Measurements from ENCODE around the gene C11orf21. TPM values are rescaled to one million over a fixed set of nuclear protein-coding genes. Genes with fewer than 3 reads are reported as not detected.

C11orf21 gene
- total RNA-seq, 2 experiments from 2014 or later = 3.5 to 4.2 TPM

DNA sequence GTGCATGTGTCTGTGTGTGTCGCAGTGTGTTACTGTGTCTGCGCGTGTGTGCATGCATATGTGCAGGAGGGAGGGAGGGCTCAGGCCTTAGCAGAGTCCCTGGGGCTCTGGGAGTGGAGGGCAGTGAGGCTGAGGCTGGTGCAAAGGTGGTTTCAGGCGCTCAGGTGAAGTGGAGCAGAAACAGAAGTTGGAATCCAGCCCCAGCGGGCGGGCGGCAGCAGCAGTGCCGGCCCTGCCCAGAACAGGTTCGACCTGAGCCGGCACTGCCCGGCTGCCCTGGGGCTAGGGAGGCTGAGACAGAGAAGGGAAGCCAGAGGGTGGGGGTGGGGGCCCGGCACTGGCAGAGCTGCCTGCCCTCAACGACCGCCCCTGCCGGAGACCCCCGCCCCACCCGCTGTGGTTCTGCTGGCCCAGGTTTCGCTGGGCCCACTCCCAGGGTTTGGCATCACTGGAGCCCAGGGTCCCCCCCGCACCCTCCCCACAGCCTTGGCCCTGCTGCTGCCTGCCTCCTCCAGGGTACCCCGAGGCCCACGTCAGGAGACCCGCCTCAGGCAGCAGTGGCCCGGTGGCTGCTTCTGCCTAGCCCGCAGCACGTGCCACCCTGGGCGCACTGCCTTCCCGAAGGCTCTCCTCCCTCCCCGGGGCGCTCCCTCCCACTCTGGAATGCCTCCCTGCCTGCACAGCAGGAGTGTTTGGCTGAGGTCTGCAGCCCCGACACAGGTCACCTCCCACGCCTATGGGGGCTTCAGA, 44.6 kb downstream of the C11orf21 start:
- ChIA-PET POLR2A (interaction anchor here (0.6 kb wide), 1 partner anchor 33 kb away, joined by 3 read pairs; no protein-coding TSS in a partner anchor), CTCF (no interaction called here)

DNA sequence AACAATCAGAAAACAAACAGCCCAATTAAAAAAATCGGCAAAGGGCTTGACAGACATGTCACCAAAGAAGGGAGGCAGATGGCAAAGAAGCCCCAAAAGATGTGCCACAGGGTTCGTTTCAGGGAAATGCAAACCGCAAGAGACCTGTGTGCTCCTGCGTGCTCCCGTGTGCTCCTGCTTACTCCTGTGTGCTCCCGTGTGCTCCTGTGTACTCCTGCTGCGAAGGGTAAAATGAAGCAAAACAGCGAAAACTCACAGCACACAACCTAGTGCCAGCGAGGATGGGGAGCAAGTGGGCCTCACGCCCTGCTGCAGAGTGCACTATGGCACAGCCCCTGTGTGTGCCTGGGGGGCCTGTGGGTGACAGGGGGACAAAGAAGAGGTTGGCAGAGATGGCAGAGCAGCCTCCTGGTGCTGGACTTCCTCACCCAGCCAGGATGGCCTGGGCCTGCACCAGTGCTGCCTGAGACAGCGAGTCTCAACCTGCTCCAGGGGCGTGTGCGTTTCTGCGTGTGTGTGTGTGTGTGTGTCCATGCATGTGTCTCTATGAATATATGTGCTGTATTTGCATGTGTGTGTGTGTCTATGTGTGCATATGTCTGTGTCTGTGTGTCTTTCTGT, 45.3 kb downstream of the C11orf21 start:
- POLR2A ChIA-PET = no interaction called here
- CTCF ChIA-PET = no interaction called here

- POLR2A ChIA-PET = no interaction called here
Measured at GRCh38 chr11:2252018-2252417, 49.7 kb downstream of the C11orf21 start.

GRCh38 chr11:2251138-2251537, 50.6 kb downstream of the C11orf21 start:
- ChIA-PET POLR2A (no interaction called here), CTCF (interaction anchor here (0.6 kb wide), 1 partner anchor 1441 kb away, joined by 3 read pairs; no protein-coding TSS in a partner anchor)

More at GRCh38 chr11:2252018-2252417, 49.7 kb downstream of the C11orf21 start:
- CTCF ChIA-PET = no interaction called here

GRCh38 chr11:2250485-2250884, 51.2 kb downstream of the C11orf21 start:
- CTCF ChIA-PET = no interaction called here
- POLR2A ChIA-PET = no interaction called here

GRCh38 chr11:2250041-2250440, 51.7 kb downstream of the C11orf21 start:
- ChIA-PET CTCF (no interaction called here), POLR2A (no interaction called here)

DNA sequence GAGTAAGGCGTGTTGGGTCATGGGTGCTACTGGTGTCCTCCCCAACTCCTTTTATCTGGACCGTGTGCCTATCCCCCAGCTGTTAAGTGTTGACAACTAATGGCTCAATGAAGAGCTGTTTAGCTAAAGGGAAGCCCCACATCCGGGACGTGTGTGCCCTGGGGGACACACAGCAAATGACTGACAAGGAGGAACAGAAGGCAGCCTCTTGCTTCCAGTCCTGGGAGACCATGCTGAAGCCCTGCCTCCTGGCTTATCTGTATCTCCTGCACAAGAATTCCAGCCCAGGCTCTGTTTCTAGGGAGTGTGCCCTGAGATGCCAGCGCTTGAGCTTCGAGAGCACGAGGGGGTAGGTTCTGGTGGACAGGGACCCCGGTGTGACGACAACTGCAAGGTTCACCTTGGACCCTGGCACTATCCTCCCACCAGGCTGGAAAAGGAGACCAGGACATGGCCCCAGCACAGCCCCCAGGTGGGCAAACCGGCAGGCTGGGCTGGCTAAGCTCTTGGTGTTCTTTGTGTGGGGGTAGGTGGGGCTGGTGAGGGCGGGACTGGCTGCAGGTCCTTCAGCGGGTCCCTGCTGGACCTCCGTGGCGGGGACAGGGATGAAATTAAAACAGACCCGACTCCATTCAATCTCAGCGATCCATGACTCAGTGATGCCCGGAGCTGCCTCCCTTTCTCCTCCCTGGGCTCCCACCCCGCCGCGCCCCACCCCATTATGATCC, 52.4 kb downstream of the C11orf21 start:
- POLR2A ChIA-PET = no interaction called here
- CTCF ChIA-PET = no interaction called here

GRCh38 chr11:2248762-2249161, 53.0 kb downstream of the C11orf21 start:
- CTCF ChIA-PET = no interaction called here

GRCh38 chr11:2248242-2248641, 53.5 kb downstream of the C11orf21 start:
- POLR2A ChIA-PET = no interaction called here
- CTCF ChIA-PET = no interaction called here

More at GRCh38 chr11:2248762-2249161, 53.0 kb downstream of the C11orf21 start:
- POLR2A ChIA-PET = no interaction called here

DNA sequence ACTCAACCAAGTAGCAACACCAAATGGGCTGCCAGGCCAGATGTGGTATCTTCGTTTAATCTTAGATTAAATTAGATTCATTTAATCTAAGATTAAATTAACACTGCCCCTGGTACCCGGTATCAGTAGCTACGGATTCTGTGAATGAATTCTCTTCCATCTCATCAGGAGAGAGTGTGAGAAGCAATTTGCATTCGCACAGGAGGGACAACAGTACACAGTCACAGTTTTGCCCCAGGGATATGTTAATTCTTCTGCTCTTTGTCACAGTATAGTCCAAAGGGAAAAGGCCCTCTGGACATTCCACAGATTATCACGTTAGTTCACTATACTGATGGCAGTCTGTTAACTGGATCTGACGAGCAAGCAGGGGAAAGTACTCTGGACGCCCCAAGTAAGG, 54.2 kb downstream of the C11orf21 start:
- ChIA-PET POLR2A (no interaction called here), CTCF (no interaction called here)

Other genes starting within 250 kb of the C11orf21 start
- gene IGF2, start 162.5 kb downstream of the C11orf21 start, total RNA-seq = 10 to 100 TPM in 1 of 2 experiments, 1 to 10 TPM in 1; 9.5 to 10.7 TPM
- not detected for gene INS, start 140.7 kb downstream of the C11orf21 start, total RNA-seq
- not detected for gene TH, start 130.1 kb downstream of the C11orf21 start, total RNA-seq
- gene ASCL2, start 31.3 kb downstream of the C11orf21 start, total RNA-seq = 1 to 10 TPM; 1.8 to 2.8 TPM
- 1 to 10 TPM; 2.8 to 2.9 TPM for gene TSPAN32, start 95 bp upstream of the C11orf21 start, total RNA-seq
- gene CD81, start 75.4 kb upstream of the C11orf21 start, total RNA-seq = 100 to 1,000 TPM; 190 to 198 TPM
- gene TSSC4, start 98.8 kb upstream of the C11orf21 start, total RNA-seq = 10 to 100 TPM; 61.5 to 68.0 TPM
- gene TRPM5, start 142.6 kb upstream of the C11orf21 start, total RNA-seq = not detected
- gene KCNQ1, start 143.1 kb upstream of the C11orf21 start, total RNA-seq = 1 to 10 TPM; 3.1 to 3.9 TPM

Data from activated CD8-positive, alpha-beta memory T cell treated with anti-CD3 and anti-CD28 coated beads for 36 hours (primary cell).